Measurements from ENCODE around the gene SIGLEC8. TPM values are rescaled to one million over a fixed set of nuclear protein-coding genes. Genes with fewer than 3 reads are reported as not detected.

The SIGLEC8 gene
- total RNA-seq, 1 donor from 2014 or later: 0.07 TPM

DNA sequence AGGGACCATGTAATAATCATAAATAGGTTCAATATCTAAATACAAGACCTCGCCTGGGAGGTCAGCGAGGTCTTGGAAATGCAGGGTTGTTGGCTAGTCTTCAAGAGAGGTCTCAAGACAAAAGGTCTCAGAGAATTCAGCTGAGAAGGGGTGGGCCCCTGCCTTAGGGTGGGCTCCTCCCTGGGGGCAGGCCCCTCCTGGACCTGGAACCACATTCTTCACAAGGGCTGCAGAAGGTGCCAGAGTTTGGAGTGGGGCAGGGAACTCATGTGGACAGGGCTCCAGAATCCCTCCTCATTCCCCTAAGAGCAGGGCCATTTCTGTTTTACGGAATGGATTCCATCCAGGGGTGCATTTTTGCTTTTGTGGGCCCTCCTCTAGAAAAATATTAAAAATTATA is 30.2 kb upstream of the SIGLEC8 start:
- no peak for DNase-seq (ENCODE audit: low spot score)
- Mint-ChIP-seq H3K4me1 (ENCODE audit: low read depth) (peaks cover 20% of the 10 kb centered on the region), H3K36me3 (ENCODE audit: low read depth) (peaks cover 20% of the 10 kb centered on the region), H3K27ac (no peak overlapping the region), H3K4me3 (ENCODE audit: low read depth) (no peak overlapping the region), H3K9me3 (peaks cover 6% of the 10 kb centered on the region), H3K27me3 (ENCODE audit: low read depth) (no peaks in the 10 kb centered on the region)
- intact Hi-C loops (cut with micrococcal nuclease): no loop called here

DNA sequence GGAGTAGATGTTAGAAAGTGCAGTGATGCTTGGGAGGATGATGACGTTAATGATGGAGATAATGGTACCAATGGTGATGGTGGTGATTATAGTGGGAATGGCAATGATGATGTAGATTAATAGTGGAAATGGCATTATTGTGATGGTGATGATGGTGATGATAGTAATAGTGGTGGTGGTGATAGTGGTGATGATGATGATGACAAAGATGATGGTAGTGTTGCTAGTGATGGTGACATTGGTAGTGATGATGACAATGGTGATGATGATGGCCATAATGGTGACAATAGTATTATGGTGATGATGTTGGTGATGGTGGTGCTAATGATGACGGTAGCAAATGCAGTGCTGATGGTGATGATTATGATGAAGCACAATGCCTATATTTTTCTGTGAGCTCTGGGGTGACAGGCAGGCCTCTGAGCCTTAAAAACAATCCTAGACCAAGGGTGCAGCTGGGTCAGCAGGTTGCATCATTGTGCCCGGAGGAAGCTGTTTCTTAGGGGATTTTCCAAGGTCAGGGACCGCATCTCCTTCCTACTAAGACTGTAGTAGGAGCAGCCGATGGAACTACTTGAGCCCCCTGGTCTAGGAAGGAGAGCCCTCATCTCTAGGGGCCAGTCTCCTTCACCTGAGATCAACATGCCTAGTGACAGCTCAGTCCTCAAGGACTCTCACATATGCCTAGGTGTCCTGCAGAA is 27.9 kb upstream of the SIGLEC8 start:
- no peak overlapping the region for H3K27ac Mint-ChIP-seq
- peaks cover 6% of the 10 kb centered on the region for H3K36me3 Mint-ChIP-seq (ENCODE audit: low read depth)

DNA sequence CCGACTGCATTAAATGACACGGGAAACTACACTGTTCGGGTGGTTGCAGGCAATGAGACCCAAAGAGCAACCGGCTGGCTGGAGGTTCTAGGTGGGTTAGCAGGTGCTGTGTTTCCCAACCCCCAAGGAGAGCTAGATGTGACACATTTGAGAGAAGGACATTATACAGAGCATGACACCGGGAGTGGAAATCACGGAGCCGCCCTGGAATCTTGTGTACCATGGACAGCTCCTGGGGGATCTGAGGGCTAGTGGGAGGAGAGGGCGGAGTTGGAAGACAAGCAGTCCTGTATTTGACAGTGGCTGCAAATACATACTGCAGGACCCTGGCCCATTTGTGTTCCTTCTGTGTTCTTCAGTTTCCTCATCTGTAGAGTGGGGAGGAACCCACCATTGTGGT is 22.3 kb upstream of the SIGLEC8 start:
- DNase-seq (ENCODE audit: low spot score): no peak
- Mint-ChIP-seq H3K9me3 (no peaks in the 10 kb centered on the region), H3K36me3 (ENCODE audit: low read depth) (no peaks in the 10 kb centered on the region), H3K4me3 (ENCODE audit: low read depth) (no peak overlapping the region), H3K4me1 (ENCODE audit: low read depth) (peaks cover 25% of the 10 kb centered on the region), H3K27me3 (ENCODE audit: low read depth) (no peaks in the 10 kb centered on the region), H3K27ac (no peak overlapping the region)
- intact Hi-C loops (cut with micrococcal nuclease): no loop called here

More for the DNA sequence above, 27.9 kb upstream of the SIGLEC8 start:
- intact Hi-C loops (cut with micrococcal nuclease): no loop called here
- Mint-ChIP-seq H3K27me3 (ENCODE audit: low read depth) (no peaks in the 10 kb centered on the region), H3K9me3 (peaks cover 5% of the 10 kb centered on the region), H3K4me3 (ENCODE audit: low read depth) (no peak overlapping the region), H3K4me1 (ENCODE audit: low read depth) (peaks cover 11% of the 10 kb centered on the region)
- DNase-seq (ENCODE audit: low spot score): no peak

DNA sequence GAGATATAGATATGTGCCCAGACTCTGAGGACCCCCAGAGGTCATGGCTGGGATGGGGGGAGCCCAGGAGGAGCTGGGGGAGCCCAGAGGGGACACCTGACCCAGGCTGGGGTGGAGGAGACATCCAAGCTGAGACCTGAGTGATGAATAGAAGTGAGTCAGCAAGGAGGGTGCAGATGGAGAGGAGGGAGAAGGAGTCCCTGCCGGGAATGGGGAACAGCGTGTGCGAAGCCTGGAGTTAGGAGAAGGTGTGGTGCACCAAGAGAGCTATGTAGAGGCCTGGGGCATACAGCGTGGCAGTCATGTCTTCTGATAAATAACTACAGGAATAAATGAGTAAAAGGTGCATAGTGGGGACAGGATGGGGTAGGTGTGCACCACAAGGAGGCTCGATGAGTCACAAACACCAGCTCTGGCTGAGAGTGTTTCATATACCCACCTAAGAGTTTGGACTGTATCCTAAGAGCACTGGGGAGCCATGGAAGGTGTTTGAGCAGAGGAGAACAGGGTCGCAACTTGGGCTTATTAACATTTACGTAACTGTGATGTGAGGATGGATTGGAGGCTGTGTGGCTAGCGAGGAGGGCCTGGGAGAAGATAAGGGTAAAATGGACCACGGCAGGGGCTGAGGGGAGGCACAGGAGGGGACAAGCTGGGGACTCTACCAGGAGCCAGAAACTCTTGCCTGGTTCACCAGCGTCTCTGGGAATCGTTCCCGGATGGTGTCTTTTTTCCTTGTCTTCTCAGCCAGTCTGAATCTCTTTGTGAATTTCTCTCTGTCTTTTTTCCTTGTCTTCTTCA is 21.5 kb upstream of the SIGLEC8 start:
- H3K4me1 Mint-ChIP-seq (ENCODE audit: low read depth): peaks cover 26% of the 10 kb centered on the region
- no peaks in the 10 kb centered on the region for H3K27me3 Mint-ChIP-seq (ENCODE audit: low read depth)
- intact Hi-C loops (cut with micrococcal nuclease): no loop called here
- no peak for DNase-seq (ENCODE audit: low spot score)
- peak overlapping the region; percentile 17 for H3K27ac Mint-ChIP-seq
- H3K4me3 Mint-ChIP-seq (ENCODE audit: low read depth): no peak overlapping the region
- H3K36me3 Mint-ChIP-seq (ENCODE audit: low read depth): no peaks in the 10 kb centered on the region
- H3K9me3 Mint-ChIP-seq: no peaks in the 10 kb centered on the region

DNA sequence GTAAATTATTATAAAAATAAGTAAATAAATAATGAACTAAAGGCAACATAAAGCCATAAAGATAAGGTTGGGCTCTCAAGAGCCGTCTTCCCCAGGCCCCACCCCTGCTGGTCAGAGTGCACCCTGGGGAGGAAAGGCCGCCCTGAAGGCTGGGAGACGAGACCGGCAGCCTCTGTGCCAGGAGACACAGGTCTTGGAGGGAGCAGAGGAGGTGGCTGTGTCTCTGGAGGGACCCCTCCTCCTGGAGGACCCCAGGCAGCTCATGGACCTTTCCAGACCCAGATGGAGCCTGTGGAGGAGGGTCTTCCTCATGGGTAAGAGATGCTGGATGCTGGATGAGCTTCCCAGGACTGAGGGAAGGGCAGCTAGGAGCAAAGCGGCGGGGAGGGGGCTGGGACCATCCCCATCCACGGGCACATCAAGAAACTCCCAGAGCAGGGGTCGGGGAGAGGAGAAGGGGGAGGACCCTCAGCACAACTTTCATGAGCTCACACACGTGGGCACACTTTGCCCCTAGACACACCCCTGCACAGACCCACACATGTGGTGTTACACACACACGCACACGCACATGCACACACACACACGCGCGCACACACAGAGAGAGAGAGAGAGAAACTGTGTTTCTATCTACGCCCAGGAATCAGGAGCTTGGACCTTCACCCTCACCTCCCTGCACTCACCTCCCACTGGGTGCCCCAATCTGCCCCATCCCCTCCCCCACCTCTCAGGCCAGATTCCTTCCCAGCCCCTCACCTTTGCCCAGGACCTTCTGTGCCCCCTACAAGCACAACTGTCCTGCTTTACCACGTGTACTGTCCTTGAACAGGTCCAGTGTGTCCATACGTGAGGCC is 20.4 kb upstream of the SIGLEC8 start, which contains the start of gene CEACAM18:
Gene CEACAM18 (plus strand): TSS at position 159 of the 854 bp plus-strand sequence.
- intact Hi-C loops (cut with micrococcal nuclease): no loop called here
- no peak within 1 kb of the TSS for H3K4me3 Mint-ChIP-seq (ENCODE audit: low read depth)
- H3K9me3 Mint-ChIP-seq: no peaks in the 10 kb centered on the region
- no peak for DNase-seq (ENCODE audit: low spot score)
- peak within 1 kb of the TSS; percentile 17 for H3K27ac Mint-ChIP-seq
- peaks cover 30% of the 10 kb centered on the region for H3K4me1 Mint-ChIP-seq (ENCODE audit: low read depth)
- H3K27me3 Mint-ChIP-seq (ENCODE audit: low read depth): no peaks in the 10 kb centered on the region
- H3K36me3 Mint-ChIP-seq (ENCODE audit: low read depth): no peaks in the 10 kb centered on the region

DNA sequence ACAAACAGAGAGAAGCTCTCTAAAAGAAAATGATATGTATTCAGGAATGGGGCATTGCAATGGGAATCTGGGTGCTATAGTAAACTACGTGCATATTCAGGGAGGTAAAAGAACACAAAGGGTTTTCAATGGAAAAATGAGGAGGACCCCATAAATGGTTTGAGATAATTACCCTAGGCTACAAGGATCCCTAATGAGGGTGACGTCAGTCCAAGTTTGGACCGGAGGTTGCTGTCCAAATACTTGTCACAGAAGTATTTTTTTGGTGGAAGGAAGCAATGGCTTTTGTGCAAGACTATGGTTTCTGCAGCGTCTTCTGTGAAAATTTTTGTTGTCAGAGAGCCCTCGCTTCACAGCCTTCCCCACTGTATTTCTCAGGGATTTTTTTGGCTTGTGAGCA is 19.1 kb upstream of the SIGLEC8 start:
- intact Hi-C loops (cut with micrococcal nuclease): no loop called here
- H3K27ac Mint-ChIP-seq: no peak overlapping the region
- H3K4me3 Mint-ChIP-seq (ENCODE audit: low read depth): no peak overlapping the region
- peaks cover 40% of the 10 kb centered on the region for H3K4me1 Mint-ChIP-seq (ENCODE audit: low read depth)
- no peaks in the 10 kb centered on the region for H3K27me3 Mint-ChIP-seq (ENCODE audit: low read depth)
- no peak for DNase-seq (ENCODE audit: low spot score)
- H3K36me3 Mint-ChIP-seq (ENCODE audit: low read depth): no peaks in the 10 kb centered on the region
- no peaks in the 10 kb centered on the region for H3K9me3 Mint-ChIP-seq

DNA sequence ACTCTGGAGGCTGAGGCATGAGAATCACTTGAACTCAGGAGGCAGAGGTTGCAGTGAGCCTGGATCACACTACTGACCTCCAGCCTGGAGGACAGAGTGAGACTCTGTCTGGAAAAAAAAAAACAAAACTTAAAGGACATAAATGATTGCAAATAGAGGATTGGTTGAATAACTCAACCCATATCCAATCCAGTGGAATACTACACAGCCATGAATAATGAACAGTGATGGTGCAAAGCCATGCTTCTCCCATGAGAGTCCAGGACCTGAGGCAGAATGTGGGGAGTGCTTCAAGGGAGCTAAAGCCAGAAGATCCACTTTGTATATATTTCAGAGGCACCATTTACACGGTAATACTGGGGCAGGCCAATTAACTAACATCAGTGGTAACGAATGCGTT is 17.9 kb upstream of the SIGLEC8 start:
- Mint-ChIP-seq H3K4me1 (ENCODE audit: low read depth) (peaks cover 42% of the 10 kb centered on the region), H3K9me3 (no peaks in the 10 kb centered on the region), H3K27ac (no peak overlapping the region), H3K27me3 (ENCODE audit: low read depth) (no peaks in the 10 kb centered on the region), H3K4me3 (ENCODE audit: low read depth) (no peak overlapping the region), H3K36me3 (ENCODE audit: low read depth) (no peaks in the 10 kb centered on the region)
- intact Hi-C loops (cut with micrococcal nuclease): no loop called here
- DNase-seq (ENCODE audit: low spot score): no peak

DNA sequence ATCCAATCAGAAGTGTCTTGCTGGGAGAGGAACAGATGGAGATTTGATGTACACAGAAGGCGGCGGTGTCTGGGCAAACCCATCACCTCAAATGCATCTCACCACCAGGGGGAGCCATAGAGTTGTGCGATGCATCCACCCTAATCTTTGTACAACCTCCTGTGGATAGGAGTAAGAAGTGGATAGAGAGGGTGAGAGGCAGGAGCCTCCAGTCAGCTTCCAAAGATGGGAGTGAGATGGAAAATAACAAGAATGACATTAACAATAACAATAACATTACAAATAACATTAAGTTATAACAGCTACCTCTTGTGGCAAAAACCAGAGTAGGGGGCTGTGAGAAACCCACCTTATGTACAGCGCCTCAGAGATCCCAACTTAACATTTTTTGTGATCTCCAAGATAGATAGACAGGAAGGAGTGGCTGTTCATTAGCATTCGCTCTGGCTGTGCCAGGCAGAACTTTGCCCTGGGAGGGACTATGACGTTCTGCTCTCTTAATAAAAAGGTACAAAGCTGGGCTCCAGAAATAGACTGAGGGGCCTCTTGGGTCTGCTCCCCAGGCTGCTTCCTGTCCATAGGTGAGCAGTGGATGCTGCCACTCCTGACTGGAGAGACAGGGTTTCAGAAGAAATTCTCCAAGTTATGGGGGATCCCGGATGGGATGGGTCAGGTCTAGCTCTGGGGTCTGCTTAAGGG is 14.9 kb upstream of the SIGLEC8 start:
- DNase-seq (ENCODE audit: low spot score): peak; percentile 67
- intact Hi-C loops (cut with micrococcal nuclease): loop anchor here (1.0 to 2.0 kb wide), 4 partner anchors 42 to 164 kb away; partner anchors contain the start of gene SIGLEC10
- Mint-ChIP-seq H3K9me3 (no peaks in the 10 kb centered on the region), H3K36me3 (ENCODE audit: low read depth) (no peaks in the 10 kb centered on the region), H3K4me3 (ENCODE audit: low read depth) (no peak overlapping the region), H3K27ac (peak overlapping the region; percentile 29), H3K27me3 (ENCODE audit: low read depth) (no peaks in the 10 kb centered on the region), H3K4me1 (ENCODE audit: low read depth) (peaks cover 37% of the 10 kb centered on the region)

DNA sequence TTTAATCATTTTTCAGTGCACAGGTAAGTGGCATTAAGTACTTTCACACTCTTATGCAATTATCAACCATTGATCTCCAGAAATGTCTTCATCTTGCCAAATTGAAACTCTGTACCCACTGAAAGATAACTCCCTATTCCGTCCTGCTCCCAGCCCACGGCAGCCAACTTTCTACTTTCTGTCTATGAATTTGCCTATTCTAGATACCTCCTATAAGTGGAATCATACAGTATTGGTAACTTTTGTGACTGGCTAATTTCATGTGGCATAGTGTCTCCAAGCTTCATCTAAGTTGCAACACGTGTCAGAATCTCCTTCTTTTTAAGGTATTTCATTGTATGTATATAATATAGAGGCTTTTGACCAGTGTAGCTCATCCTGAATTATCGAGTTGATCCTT is 14.4 kb upstream of the SIGLEC8 start:
- Mint-ChIP-seq H3K4me3 (ENCODE audit: low read depth) (no peak overlapping the region), H3K27ac (peak overlapping the region; percentile 29), H3K36me3 (ENCODE audit: low read depth) (no peaks in the 10 kb centered on the region), H3K27me3 (ENCODE audit: low read depth) (no peaks in the 10 kb centered on the region), H3K9me3 (no peaks in the 10 kb centered on the region), H3K4me1 (ENCODE audit: low read depth) (peaks cover 42% of the 10 kb centered on the region)
- DNase-seq (ENCODE audit: low spot score): no peak
- intact Hi-C loops (cut with micrococcal nuclease): loop anchor here (1.0 to 2.0 kb wide), 4 partner anchors 43 to 165 kb away; partner anchors contain the start of gene SIGLEC10

DNA sequence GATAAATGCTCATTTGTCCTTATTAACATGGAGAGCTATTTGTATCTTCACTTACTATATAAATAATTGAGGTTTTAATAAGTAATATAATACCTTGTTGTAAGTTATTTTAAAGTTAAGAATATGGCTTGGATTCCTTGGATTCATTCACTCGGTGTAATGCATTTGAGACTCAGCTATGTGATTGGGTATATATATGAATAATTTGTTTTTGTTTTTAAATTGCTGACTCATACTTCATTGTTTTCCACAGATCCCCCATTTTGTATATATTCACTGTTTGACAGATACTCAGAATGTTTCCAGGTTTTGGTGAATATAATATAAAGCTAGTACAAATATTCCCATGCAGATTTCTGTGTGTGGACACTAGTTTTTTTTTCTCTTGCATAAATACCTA is 13.3 kb upstream of the SIGLEC8 start:
- Mint-ChIP-seq H3K4me3 (ENCODE audit: low read depth) (no peak overlapping the region), H3K36me3 (ENCODE audit: low read depth) (no peaks in the 10 kb centered on the region), H3K4me1 (ENCODE audit: low read depth) (peaks cover 51% of the 10 kb centered on the region), H3K27me3 (ENCODE audit: low read depth) (no peaks in the 10 kb centered on the region), H3K9me3 (no peaks in the 10 kb centered on the region), H3K27ac (no peak overlapping the region)
- no peak for DNase-seq (ENCODE audit: low spot score)
- intact Hi-C loops (cut with micrococcal nuclease): no loop called here

DNA sequence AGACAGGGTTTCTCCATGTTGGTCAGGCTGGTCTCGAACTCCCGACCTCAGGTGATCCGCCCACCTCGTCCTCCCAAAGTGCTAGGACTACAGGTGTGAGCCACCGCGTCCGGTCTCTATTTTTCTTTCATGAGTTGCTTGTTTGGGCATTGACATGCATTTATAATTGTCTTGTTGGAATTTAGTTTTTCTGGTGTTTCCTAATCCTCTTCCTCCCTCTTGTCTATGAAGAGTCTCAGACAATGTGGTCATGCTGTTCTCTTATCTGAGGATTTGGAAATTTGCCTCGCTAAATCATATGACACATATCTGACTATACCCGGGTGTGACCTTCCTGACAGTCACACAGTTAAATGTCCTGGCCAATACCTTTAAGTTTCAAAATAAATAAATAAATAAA is 12.7 kb upstream of the SIGLEC8 start:
- intact Hi-C loops (cut with micrococcal nuclease): no loop called here
- Mint-ChIP-seq H3K4me1 (ENCODE audit: low read depth) (peaks cover 57% of the 10 kb centered on the region), H3K27ac (no peak overlapping the region), H3K4me3 (ENCODE audit: low read depth) (no peak overlapping the region), H3K36me3 (ENCODE audit: low read depth) (no peaks in the 10 kb centered on the region), H3K9me3 (no peaks in the 10 kb centered on the region), H3K27me3 (ENCODE audit: low read depth) (no peaks in the 10 kb centered on the region)
- DNase-seq (ENCODE audit: low spot score): no peak

DNA sequence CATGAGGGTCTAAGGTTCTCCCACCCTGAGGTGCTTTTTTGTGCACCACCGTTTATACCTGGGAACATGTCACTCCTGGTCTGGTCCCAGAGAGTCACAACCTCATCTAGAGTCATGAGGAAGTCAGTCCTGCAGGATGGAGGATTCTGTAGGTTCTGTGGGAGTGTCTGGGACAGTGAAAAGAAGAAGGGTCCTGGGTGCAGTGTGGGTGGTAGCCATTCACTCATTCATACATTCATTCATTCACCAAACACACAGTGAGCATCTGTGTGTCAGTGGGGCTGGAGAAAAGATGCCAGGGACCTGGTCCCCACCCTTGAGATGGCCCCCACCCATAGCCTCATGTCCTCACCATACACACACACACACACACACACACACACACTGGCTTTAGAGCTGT is 11.4 kb upstream of the SIGLEC8 start:
- no peak overlapping the region for H3K4me3 Mint-ChIP-seq (ENCODE audit: low read depth)
- no peak overlapping the region for H3K27ac Mint-ChIP-seq
- intact Hi-C loops (cut with micrococcal nuclease): no loop called here
- DNase-seq (ENCODE audit: low spot score): no peak
- H3K4me1 Mint-ChIP-seq (ENCODE audit: low read depth): peaks cover 63% of the 10 kb centered on the region
- no peaks in the 10 kb centered on the region for H3K36me3 Mint-ChIP-seq (ENCODE audit: low read depth)
- no peaks in the 10 kb centered on the region for H3K27me3 Mint-ChIP-seq (ENCODE audit: low read depth)
- no peaks in the 10 kb centered on the region for H3K9me3 Mint-ChIP-seq

Measured in activated T-helper 2 cell treated with anti-CD3 and anti-CD28 coated beads, Interferon-gamma antibody, Interleukin-2, Interleukin-4, amounts not matched to agents 10 μg/mL and 5 μg/mL and 100 μg/mL, durations not matched to agents 14 hours and 24 hours and 36 hours (primary cell).